HG03558 (cell line): ENCODE measurements around the gene RBM22.

Source experiments
- ATAC-seq: cut with Tn5 transposase; IDR thresholded peaks from one replicate; pipeline ENCODE4 v1.9.1; 2021; ENCODE audit warnings: moderate number of reproducible peaks; ENCODE audit not compliant: unreplicated experiment; ENCODE audit errors: extremely low read depth

Gene RBM22

GRCh38 chr5:150653762-150654556 is 46.9 kb downstream of the RBM22 start:
- ATAC-seq = no peak

GRCh38 chr5:150653145-150653761 is 47.6 kb downstream of the RBM22 start:
- no peak for ATAC-seq

- no peak for ATAC-seq
These were observed 48.8 kb downstream of the RBM22 start for GRCh38 chr5:150651924-150652671.

GRCh38 chr5:150651382-150651781 is 49.5 kb downstream of the RBM22 start:
- ATAC-seq = no peak

GRCh38 chr5:150650021-150651006 is 50.5 kb downstream of the RBM22 start:
- ATAC-seq = no peak

- no peak for ATAC-seq
These were observed 51.5 kb downstream of the RBM22 start for GRCh38 chr5:150649108-150650020.

GRCh38 chr5:150648294-150649107 is 52.4 kb downstream of the RBM22 start:
- no peak for ATAC-seq

- no peak for ATAC-seq
These were observed 53.3 kb downstream of the RBM22 start for GRCh38 chr5:150647275-150648251.

GRCh38 chr5:150645070-150645700 is 55.7 kb downstream of the RBM22 start:
- ATAC-seq = no peak

- ATAC-seq = no peak
These were observed 56.3 kb downstream of the RBM22 start for GRCh38 chr5:150644514-150644913.

- ATAC-seq = no peak
These were observed 56.8 kb downstream of the RBM22 start for GRCh38 chr5:150644058-150644457.

- no peak for ATAC-seq
These were observed 57.7 kb downstream of the RBM22 start for GRCh38 chr5:150642991-150643710.

- no peak for ATAC-seq
These were observed 58.3 kb downstream of the RBM22 start for GRCh38 chr5:150642567-150642927.

GRCh38 chr5:150641824-150642566 is 58.9 kb downstream of the RBM22 start:
- ATAC-seq = no peak

- no peak for ATAC-seq
These were observed 59.8 kb downstream of the RBM22 start for GRCh38 chr5:150641006-150641570.
